Sigmoid colon (tissue), 4 donors: ENCODE data around the gene PPP1R7.

Experiments
- POLR2A ChIP-seq, 2 donors: fragments of 450-650 bp; IDR thresholded peaks; one replicate each; pipeline ENCODE4 v1.6.1; 2016; ENCODE audit warnings: antibody characterized with exemption in 2 of 2, mild to moderate bottlenecking in 2 of 2, moderate library complexity in 2 of 2
- POLR2AphosphoS5 ChIP-seq, 4 donors: sonication (generic); formaldehyde crosslinking; IDR thresholded peaks; one replicate each; pipeline ENCODE4 v1.6.1; 2017; ENCODE audit warnings: antibody characterized with exemption in 4 of 4

DNA sequence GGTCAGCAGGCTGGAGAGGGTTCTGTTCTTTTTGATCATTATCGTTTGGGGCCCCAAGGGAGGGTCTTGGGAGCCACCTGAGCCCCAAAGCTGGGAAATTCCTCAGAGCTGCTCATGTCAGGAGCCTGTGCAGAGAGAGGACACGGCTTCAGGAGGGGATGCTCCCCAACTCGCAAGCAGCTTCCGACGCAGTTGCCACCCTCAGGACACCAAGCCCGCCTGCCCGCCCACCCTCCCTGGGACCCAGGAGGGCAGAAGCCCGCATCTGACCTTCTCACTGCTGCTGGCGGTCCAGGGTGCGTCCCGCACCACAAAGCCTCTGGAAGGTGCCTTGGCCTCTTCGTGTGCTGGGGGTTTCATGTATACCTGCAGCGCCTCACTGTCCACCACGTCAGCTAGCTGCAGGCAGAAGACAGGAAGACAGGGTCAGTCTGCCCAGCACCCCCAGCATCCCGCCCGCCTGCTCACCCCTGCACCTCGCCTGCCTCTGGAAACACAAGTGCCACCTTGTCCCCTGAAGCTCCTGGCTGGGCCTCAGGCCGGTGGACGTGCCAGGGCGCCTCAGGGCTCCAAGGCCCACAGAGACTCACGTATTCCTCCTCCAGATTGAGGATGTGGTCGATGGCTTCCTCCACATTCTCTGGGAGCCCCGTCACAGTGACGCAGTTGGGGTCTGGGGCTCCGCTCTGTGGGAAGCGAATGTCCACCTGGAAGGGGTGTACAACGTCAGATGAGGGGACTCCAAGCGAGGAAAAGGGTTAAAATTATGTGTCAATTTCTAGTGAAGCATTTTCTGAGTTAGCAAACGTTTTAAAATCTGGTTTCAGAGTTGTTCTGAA, 79.5 kb downstream of the PPP1R7 start:
- TF ChIP-seq POLR2A (IDR thresholded peaks at IDR 0.05) = no peak
- no peak for TF ChIP-seq POLR2AphosphoS5 (IDR thresholded peaks at IDR 0.05)
